HCT116 (cell line): ENCODE measurements around the gene CRYBG3. TPM values are rescaled to one million over a fixed set of nuclear protein-coding genes. Genes with fewer than 3 reads are reported as not detected.

ENCODE experiments used
- ATAC-seq: fragments of 200-7000 bp; cut with Tn5 transposase; 2 replicates; pipeline ENCODE4 v1.9.1; 2020; ENCODE audit warnings: mild to moderate bottlenecking, moderate library complexity
- BruUV-seq: library from RNA; stranded (reverse); fragments of 400-500 nt; replicated peaks from 2 replicates; lab custom pipeline; 2021; lab: Mats Ljungman, UMichigan
- CTCF ChIA-PET: fragments of 300-600 bp; sonication (Branson Sonifier 250); formaldehyde crosslinking; loops from one replicate; lab custom pipeline; 2021; ENCODE audit warnings: antibody characterized with exemption; lab: Charles Lee
- POLR2A ChIA-PET: fragments of 300-600, 350-600 bp; sonication (Branson Sonifier 250); formaldehyde crosslinking; loops from one replicate; lab custom pipeline; 2021; ENCODE audit warnings: antibody characterized with exemption; lab: Charles Lee
- RAD21 ChIA-PET, 2 experiments: fragments of 300-600 bp; sonication (Branson Sonifier 250); formaldehyde crosslinking; loops; one replicate each; lab custom pipeline; 2023; ENCODE audit warnings: low total read pairs in 2 of 2; ENCODE audit not compliant: uncharacterized antibody in 2 of 2, unreplicated experiment in 2 of 2, low non-redundant PET in 1 of 2; lab: Charles Lee
- DNase-seq: peaks from one replicate; pipeline ENCODE4 v3.0.0-alpha.2; 2010; ENCODE audit warnings: low read depth, low spot score
- H2AFZ ChIP-seq: fragments of 200-600 bp; shearing (Covaris generic), sonication (generic); 2 replicates; pipeline ENCODE4 v1.6.1; 2017; ENCODE audit warnings: low read depth, mixed run types, mixed read lengths, antibody characterized with exemption, low read length; ENCODE audit not compliant: poor library complexity, severe bottlenecking
- H3K27ac ChIP-seq: 2 replicates; pipeline ENCODE4 v1.5.1; 2012; ENCODE audit warnings: low read depth, low read length
- H3K27me3 ChIP-seq: fragments of 200-600 bp; sonication (generic); 2 replicates; pipeline ENCODE4 v1.6.1; 2016; ENCODE audit warnings: mixed run types, low read length, mixed read lengths; ENCODE audit not compliant: insufficient read depth
- H3K36me3 ChIP-seq, 2 experiments: fragments of 200-500 bp in 1 of 2; fragments of 200-600 bp in 1 of 2; sonication (Bioruptor generic) in 1 of 2; sonication (generic) in 1 of 2; 2 replicates each; pipeline versions ENCODE4 v1.5.1 to v1.6.1; 2014 to 2016; ENCODE audit warnings: low read length in 2 of 2, inconsistent platforms in 1 of 2, mixed read lengths in 1 of 2, mixed run types in 1 of 2; ENCODE audit not compliant: insufficient read depth in 2 of 2, control insufficient read depth in 1 of 2
- H3K4me1 ChIP-seq, 2 experiments: fragments of 200-600 bp in 1 of 2; sonication (generic) in 1 of 2; 2 replicates each; pipeline versions ENCODE4 v1.5.1 to v1.6.1; 2012 to 2017; ENCODE audit warnings: low read length in 2 of 2, inconsistent platforms in 1 of 2, mild to moderate bottlenecking in 1 of 2, mixed read lengths in 1 of 2, mixed run types in 1 of 2, moderate library complexity in 1 of 2; ENCODE audit not compliant: insufficient read depth in 2 of 2, control insufficient read depth in 1 of 2
- H3K4me2 ChIP-seq: fragments of 200-600 bp; sonication (generic); 2 replicates; pipeline ENCODE4 v1.6.1; 2017; ENCODE audit warnings: mixed run types, low read length, mixed read lengths
- H3K4me3 ChIP-seq, 2 experiments: fragments of 200-600 bp in 1 of 2; sonication (generic) in 1 of 2; replicated peaks in 1 of 2; 2 replicates each; pipeline ENCODE4 v1.5.1; 2011 to 2016; ENCODE audit warnings: low read length in 2 of 2, control low read depth in 1 of 2, low read depth in 1 of 2, mild to moderate bottlenecking in 1 of 2, mixed read lengths in 1 of 2, mixed run types in 1 of 2
- H3K79me2 ChIP-seq: fragments of 200-600 bp; sonication (generic); 2 replicates; pipeline ENCODE4 v1.6.1; 2017; ENCODE audit warnings: mild to moderate bottlenecking, mixed run types, low read length, moderate library complexity, mixed read lengths; ENCODE audit not compliant: insufficient read depth
- H3K9ac ChIP-seq: fragments of 200-600 bp; sonication (generic); 2 replicates; pipeline ENCODE4 v1.6.1; 2016; ENCODE audit warnings: low read length, mixed read lengths
- H3K9me2 ChIP-seq: fragments of 200-600 bp; sonication (generic), shearing (Covaris generic); 2 replicates; pipeline ENCODE4 v1.6.1; 2017; ENCODE audit warnings: mixed run types, mild to moderate bottlenecking, moderate library complexity; ENCODE audit not compliant: insufficient read depth
- H3K9me3 ChIP-seq, 2 experiments: fragments of 200-500 bp in 1 of 2; fragments of 200-600 bp in 1 of 2; sonication (Bioruptor generic) in 1 of 2; sonication (generic) in 1 of 2; 2 replicates each; pipeline ENCODE4 v1.6.1; 2014 to 2017; ENCODE audit warnings: low read length in 2 of 2, mixed read lengths in 2 of 2, inconsistent platforms in 1 of 2, low read depth in 1 of 2, mild to moderate bottlenecking in 1 of 2, mixed run types in 1 of 2, moderate library complexity in 1 of 2; ENCODE audit not compliant: control insufficient read depth in 1 of 2, insufficient read depth in 1 of 2
- H4K20me1 ChIP-seq: fragments of 200-600 bp; sonication (generic), shearing (Covaris generic); 2 replicates; pipeline ENCODE4 v1.6.1; 2017; ENCODE audit warnings: mixed run types, mild to moderate bottlenecking, moderate library complexity; ENCODE audit not compliant: insufficient read depth
- CEBPB ChIP-seq: IDR thresholded peaks from 2 replicates; pipeline ENCODE4 v1.6.1; 2012; ENCODE audit warnings: low read depth
- CTCF ChIP-seq, 3 experiments: fragments of 200-600 bp in 1 of 3; sonication (generic) in 1 of 3; IDR thresholded peaks in 2 of 3; conservative IDR thresholded peaks in 1 of 3; 2 replicates each; pipeline ENCODE4 v1.5.1; 2012 to 2017; ENCODE audit warnings: low read depth in 2 of 3, low read length in 2 of 3, antibody characterized with exemption in 1 of 3, borderline replicate concordance in 1 of 3, control low read depth in 1 of 3, mild to moderate bottlenecking in 1 of 3, mixed read lengths in 1 of 3, mixed run types in 1 of 3, moderate library complexity in 1 of 3; ENCODE audit not compliant: insufficient read depth in 1 of 3
- EZH2 ChIP-seq: fragments of 200-600 bp; sonication (generic); IDR thresholded peaks from 2 replicates; pipeline ENCODE4 v1.6.1; 2017; ENCODE audit warnings: antibody characterized with exemption, mixed run types
- JUND ChIP-seq: IDR thresholded peaks from 2 replicates; pipeline ENCODE4 v1.6.1; 2012
- MAX ChIP-seq: IDR thresholded peaks from 2 replicates; pipeline ENCODE4 v1.6.1; 2012
- POLR2A ChIP-seq: IDR thresholded peaks from 2 replicates; pipeline ENCODE4 v1.7.0; 2011; ENCODE audit warnings: borderline replicate concordance; ENCODE audit not compliant: insufficient read depth, insufficient read length; ENCODE audit errors: extremely low read depth
- REST ChIP-seq: IDR thresholded peaks from 2 replicates; pipeline ENCODE4 v1.6.1; 2012; ENCODE audit warnings: low read depth
- TCF7L2 ChIP-seq: IDR thresholded peaks from 2 replicates; pipeline ENCODE4 v1.7.0; 2011; ENCODE audit warnings: borderline replicate concordance, inconsistent platforms; ENCODE audit not compliant: insufficient read depth, insufficient read length; ENCODE audit errors: extremely low read depth
- ZBTB33 ChIP-seq: IDR thresholded peaks from 2 replicates; pipeline ENCODE4 v1.6.1; 2011; ENCODE audit warnings: mild to moderate bottlenecking, low read length, moderate library complexity; ENCODE audit not compliant: insufficient replicate concordance; ENCODE audit errors: extremely low read depth
- ZFX ChIP-seq: fragments of 450-650 bp; IDR thresholded peaks from 2 replicates; pipeline ENCODE4 v1.6.1; 2017
- ZNF274 ChIP-seq: fragments of 200-500 bp; sonication (Bioruptor generic); IDR thresholded peaks from 2 replicates; pipeline ENCODE4 v1.6.1; 2014; ENCODE audit warnings: mild to moderate bottlenecking, low read depth, low read length, inconsistent platforms
- intact Hi-C: fragments of 100-400 bp; cut with micrococcal nuclease; formaldehyde crosslinking; loops from 2 replicates; pipeline ENCODE4 v1.10.0; 2022
- total RNA-seq: library from RNA; stranded (reverse); gene quantifications from one replicate; pipeline ENCODE4 v1.2.1, GENCODE V29; 2021; ENCODE audit not compliant: unreplicated experiment

CRYBG3 gene
- total RNA-seq, 1 experiment from 2014 or later: 7.5 TPM

GRCh38 chr3:97871186-97871585, 49.4 kb downstream of the CRYBG3 start (continued):
- TF ChIP-seq TCF7L2 (no peak), ZNF274 (no peak), ZFX (no peak), POLR2A (no peak), MAX (no peak), REST (no peak)

GRCh38 chr3:97871801-97872524, 50.2 kb downstream of the CRYBG3 start:
- DNase-seq (no peak), ATAC-seq (no peak)
- Histone ChIP-seq H3K9ac (no peak overlapping the region), H3K4me1 (no peaks in the 10 kb centered on the region), H3K27me3 (no peaks in the 10 kb centered on the region), H3K27ac (no peak overlapping the region), H4K20me1 (no peaks in the 10 kb centered on the region), H3K9me2 (no peaks in the 10 kb centered on the region), H2AFZ (no peak overlapping the region), H3K9me3 (no peaks in the 10 kb centered on the region), H3K4me2 (no peak overlapping the region), H3K4me3 (no peak overlapping the region), H3K79me2 (no peaks in the 10 kb centered on the region), H3K36me3 (peaks cover 3% of the 10 kb centered on the region in 2 experiments; a peak in 1 of 4 replicates)
- POLR2A ChIA-PET: no interaction called here
- CTCF ChIA-PET: no interaction called here
- BruUV-seq: no TSS peak
- intact Hi-C loops: no loop called here
- RAD21 ChIA-PET: no interaction called here
- TF ChIP-seq JUND (no peak), CTCF (IDR thresholded peaks at IDR 0.05 in 2 of 3, conservative IDR thresholded peaks at IDR 0.05 in 1 of 3; ENCODE audit: borderline replicate concordance in 1 of 3, insufficient read depth in 1 of 3, low read depth in 2 of 3, low read length in 2 of 3) (no peak), REST (no peak), EZH2 (no peak), TCF7L2 (no peak), CEBPB (no peak), ZBTB33 (no peak)
